ENCODE measurements around the gene E2F1. TPM values are rescaled to one million over a fixed set of nuclear protein-coding genes. Genes with fewer than 3 reads are reported as not detected.

The E2F1 gene
- total RNA-seq, 1 donor from 2014 or later: 73.9 TPM

DNA sequence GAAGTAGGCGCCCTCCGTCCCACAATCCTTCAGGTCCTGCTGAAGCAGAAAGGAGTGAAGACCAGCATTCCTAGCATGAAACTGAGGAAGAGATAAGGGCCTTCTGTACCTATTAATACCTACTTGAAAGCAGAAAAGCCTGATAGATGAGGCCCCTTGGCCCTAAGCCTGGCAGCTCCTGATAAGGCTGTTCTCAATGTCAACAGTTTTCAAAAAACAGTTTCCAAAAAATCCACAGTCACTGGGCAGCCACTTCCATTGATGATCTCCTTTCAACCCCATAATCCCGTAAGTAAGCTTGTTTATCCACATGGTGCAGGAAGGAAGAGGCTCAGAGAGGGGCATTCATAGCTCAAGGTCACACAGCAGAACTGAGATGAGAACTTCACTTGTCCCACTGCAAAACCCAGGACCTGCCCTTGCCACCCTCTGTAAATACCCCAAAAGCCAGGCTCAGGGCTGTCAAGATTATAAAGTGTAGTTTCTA, 2.8 kb upstream of the E2F1 start:
- intact Hi-C loops (cut with micrococcal nuclease): loop anchor here (5.0 kb wide), 2 partner anchors 303 to 423 kb away; partner anchors contain the start of genes EIF2S2 and RALY

DNA sequence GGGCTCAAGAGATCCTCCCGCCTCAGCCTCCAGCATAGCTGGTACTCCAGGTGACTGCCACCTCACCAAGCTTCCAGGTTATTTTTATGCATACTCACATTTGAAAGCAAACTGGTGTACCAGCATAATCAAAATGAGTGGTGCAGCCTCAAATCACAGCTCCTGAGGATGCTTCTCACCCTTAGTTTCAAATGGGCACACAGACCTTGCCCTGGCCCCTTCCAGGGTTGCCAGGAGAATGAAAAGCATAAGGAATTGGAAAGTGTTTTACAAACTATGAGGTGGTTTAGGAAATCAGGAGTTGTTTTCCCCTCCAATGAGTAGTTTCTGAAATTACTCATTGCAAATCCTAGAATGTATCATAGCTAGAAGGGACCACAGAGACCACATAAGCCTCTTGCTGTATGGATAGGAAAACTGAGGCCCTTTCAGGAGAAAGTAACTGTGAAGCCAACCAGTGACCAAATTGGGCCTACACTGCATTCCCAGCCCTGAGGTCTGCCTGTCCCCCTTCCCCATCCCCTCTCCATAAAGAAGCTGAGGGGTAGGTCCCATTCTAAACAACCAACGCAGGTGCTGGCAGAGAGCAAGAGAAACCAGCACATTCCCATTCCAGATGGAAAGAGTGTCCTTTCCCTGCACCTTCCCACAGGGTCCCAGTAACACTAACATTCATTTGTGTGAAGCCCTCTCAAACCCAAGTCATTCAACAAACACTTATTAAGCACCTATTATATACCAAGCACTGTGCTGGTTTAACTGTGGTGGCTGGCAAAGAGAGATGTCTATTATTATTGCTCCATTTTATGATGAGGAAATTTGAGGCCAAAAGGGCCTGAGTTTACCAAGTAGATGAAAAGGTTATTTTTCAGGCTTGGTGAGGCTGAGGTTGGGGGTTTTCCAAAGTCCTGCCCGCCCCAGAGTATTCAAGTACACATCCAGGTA, 2.1 kb upstream of the E2F1 start:
- intact Hi-C loops (cut with micrococcal nuclease): loop anchor here (2.0 to 5.0 kb wide), 4 partner anchors 43 to 424 kb away; partner anchors contain the start of genes CHMP4B, EIF2S2, RALY and ZNF341

DNA sequence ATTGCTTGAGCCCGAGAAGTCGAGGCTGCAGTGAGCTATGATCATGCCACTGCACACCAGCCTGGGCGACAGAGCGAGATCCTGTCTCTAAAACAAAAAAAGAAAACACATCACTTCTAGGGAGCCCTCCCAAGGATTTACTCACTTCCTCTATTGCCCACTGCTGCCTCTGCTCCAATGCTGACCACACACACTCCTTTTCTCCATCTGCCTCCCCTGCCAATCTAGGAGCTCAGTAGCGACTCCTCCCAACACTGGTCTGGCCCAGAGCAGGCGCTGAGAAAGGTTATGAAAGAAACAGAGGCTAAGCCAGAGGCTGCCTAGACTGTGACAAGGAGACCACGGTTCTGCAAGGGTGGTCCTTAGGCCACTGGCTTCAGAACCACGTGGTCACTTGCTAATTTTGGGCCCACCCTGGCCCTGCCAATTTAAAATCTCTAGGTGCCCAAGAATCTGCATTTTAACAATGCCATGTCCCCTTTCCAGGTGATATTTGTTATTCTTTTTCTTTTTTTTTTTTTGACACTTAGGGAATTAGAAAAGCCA, 1.3 kb upstream of the E2F1 start:
- intact Hi-C loops (cut with micrococcal nuclease): loop anchor here (2.0 to 5.0 kb wide), 4 partner anchors 43 to 425 kb away; partner anchors contain the start of genes CHMP4B, EIF2S2, RALY and ZNF341

DNA sequence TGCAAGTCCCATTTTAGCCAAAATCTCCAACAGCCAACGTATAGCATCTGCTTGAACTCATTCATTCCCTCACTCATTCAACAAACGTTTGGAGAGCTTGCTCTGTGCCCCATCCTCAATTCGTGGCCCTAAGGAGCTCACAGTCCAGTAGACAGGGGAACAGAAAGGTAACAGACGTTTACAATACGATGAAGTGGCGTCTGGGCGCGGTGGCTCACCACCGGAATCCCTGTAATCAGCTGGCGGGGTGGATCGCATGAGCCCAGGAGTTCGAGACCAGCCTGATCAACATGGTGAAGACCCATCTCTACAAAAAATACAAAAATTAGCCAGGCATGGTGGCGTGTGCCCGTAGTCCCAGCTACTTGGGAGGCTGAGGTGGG, 790 bp upstream of the E2F1 start:
- intact Hi-C loops (cut with micrococcal nuclease): loop anchor here (1.0 to 5.0 kb wide), 6 partner anchors 13 to 425 kb away; partner anchors contain the start of genes CHMP4B, EIF2S2, NECAB3 and PXMP4

DNA sequence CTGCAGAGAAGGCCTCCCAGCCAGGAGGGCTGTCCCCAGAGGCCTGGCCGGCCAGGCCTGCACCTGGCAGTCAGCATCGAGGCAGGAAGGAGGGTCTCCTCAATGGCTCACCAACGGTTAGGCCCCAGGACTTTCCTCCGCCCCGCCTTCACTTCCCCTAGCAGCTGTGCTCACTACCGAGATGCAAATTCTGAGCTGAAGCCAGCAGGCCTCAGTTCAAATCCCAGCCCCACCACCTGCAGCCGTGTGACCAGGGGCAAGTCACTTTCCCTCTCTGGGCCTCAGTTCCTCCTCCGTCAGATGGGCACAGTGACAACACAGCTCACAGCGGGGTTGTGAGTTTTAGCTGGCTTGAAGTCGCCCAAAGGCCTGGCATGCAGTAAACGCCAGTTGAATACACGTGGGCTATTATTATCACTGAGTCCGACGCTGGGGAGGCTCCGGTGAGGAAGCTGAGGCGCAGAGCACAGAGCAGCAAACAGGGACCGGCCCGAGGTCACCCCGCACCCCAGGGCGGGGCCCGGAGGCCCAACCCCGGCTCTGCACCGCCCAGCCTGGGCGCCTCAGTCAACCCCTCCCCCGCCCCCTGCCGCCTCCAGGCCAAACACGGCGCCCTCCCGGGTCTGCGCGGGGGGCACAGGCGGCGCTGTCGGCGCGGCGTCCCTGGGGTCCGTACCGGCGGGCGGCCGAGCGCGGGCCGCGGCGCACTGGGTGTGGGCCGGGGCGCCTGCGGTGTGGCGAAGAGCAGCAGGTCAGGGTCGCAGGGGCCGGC, 671 bp downstream of the E2F1 start:
- intact Hi-C loops (cut with micrococcal nuclease): loop anchor here (1.0 to 5.0 kb wide), 7 partner anchors 11 to 427 kb away; partner anchors contain the start of genes ACTL10, CHMP4B, EIF2S2 and NECAB3

DNA sequence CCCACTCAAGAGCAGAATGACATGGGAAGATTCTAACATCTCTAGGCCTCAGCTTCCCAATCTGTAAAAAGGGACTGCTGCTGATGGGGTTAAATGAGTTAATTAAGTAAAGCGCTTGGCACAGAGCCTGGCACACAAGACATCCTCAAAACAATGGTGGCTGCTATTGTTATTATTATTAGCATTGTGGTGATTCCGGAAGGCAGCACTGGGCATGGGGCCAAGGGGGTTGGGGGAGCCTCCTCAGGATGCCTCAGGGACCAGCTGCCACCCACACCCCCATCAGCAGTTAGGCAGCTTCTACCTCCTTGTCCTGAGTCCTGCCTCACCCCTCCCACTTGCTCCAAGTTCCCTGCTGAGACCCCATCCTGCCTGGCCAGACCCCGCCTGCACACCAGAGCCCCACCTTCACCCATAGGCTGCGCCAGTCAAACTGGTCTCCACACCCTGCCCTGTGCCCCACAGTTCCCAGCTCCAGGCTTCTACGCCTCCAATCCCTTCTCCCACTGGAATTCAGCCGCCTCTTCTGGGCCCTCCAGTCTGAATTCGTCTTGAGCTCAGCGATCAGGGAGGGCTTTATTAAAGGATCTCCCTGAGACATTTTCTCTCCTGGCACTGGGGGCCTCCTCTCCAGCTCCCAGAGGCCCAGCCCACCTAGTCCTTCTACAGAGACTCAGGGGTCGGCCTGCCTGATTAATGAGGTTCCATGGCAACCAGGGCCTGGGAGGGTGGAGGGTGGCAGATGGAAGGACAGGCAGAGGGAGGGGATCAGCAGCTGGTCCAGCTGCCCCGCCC, 1.5 kb downstream of the E2F1 start:
- intact Hi-C loops (cut with micrococcal nuclease): loop anchor here (2.0 to 5.0 kb wide), 3 partner anchors 18 to 428 kb away; partner anchors contain the start of genes ACTL10, EIF2S2 and RALY

DNA sequence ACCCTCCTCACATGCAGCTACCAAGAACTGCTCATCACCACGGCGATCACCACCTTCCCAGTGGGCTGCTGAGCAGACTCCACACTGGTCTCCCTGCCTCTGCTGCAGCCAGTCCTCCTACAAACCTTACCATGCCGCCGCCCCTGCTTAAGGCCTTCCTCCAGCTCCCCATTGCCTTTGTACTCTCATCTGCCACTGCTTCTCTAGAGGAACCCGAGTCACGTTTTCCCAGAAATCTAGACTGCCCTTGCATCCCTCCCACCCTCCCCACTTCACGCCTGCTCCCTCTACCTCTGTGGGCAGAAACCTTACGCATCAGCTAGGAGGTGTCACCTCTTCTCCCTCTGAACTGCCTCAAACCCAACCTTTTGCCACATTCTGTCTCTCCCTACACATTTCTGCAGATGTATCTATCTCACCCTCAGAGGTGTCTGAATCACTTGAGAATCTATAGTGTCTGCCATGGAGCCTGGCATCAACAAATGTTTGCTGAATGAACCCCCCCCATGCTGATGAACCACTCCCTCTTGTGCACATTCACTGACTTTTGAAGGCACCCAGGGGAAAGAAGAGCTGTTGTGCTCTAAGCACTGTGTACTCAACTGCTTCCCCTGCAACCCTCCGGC, 4.3 kb downstream of the E2F1 start:
- intact Hi-C loops (cut with micrococcal nuclease): no loop called here

DNA sequence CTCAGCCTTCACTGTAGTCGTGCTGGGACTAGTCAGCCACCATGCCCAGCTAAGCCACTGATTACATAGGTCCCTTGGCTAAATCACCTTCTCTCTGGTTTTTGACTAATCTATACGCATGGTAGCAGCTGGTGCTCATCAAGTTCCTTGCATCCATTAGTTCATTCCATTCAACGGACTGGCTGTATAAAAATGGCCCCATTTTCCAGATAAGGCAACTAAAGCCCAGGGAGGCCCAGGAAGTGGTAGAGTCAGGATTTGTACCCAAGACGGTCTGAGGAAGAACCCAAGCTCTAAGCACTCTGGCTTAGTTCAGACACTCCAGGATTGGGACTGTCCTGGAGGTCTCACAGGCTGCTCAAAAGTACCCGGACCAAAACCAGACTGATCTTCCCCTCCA, 4.9 kb downstream of the E2F1 start:
- intact Hi-C loops (cut with micrococcal nuclease): no loop called here

DNA sequence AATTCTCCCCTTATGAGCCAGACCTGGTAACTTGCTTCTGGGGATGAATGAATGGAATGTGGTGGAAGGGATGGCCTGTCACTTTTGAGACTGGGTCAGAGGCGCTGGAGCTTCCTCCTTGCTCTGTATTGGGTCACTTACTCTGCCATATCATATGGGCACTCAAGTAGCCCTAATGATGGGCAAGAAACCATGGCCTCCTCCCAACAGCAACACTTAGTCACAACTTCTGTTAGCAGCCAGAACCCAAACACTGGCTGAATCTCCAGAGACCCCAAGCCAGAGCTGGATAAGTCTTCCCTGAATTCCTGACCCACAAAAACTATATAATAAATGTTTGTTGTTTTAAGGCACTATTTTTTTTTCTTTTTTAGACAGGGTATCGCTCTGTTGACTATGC, 5.5 kb downstream of the E2F1 start:
- intact Hi-C loops (cut with micrococcal nuclease): no loop called here

DNA sequence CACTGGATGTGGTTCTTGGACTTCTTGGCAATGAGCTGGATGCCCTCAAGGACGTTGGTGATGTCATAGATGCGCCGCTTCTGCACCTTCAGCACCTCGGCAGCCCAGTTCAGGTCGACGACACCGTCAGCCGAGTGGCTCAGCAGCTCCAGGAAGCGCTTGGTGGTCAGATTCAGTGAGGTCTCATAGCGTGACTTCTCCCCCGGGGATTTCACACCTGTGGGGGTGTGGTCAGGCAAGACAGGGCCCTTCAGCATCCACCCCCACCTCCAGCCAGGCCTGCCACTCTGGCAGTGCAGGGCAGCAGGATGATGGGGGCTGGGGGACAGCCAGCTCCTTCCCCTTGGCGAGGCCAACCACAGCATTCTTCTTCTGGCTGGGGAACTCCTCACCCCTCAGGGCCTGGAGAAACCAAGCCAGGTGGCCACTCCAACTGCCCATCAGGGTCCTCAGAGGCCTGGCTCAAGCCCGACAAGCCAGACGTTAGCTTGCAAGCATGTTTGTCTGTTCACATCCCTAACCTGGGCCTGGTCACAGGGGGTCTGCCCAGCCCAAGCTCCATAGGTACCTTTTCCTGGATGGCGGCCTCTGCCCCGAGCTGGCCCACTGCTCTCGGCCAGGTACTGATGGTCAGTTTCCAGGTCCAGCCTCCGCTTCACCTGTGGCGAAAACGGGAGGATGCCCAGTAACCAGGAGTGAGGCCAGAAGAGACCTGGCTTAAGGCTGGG, 6.3 kb downstream of the E2F1 start:
- intact Hi-C loops (cut with micrococcal nuclease): no loop called here

DNA sequence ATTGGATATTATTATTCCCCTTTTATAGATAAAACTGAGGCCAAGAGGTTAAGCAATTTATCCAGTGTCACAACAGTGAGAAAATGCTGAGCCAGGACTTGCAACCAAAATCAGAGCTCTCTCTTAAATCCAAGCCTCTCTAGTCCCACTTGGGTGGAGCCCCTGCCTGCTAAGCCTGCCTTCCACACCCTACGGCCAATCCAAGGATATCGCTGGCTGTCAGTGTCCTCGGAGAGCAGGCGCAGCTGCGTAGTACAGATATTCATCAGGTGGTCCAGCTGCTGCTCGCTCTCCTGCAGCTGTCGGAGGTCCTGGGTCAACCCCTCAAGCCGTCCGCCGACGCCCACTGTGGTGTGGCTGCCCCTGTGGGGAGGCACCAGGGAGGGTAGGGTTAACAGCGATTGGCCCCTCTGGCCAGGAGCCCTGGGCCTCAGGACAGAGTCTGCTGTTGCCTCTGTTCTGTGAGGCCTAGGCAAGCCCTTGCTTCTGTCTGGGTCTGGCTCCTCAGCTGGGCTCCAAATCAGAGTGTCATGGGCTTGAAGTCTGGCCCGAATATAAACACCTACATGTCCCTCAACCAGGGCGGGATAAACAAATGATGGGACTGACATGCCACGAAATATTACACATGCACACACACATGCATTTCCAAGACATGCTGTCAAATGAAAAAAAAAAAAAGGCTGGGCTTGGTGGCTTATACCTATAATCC, 8.0 kb downstream of the E2F1 start:
- intact Hi-C loops (cut with micrococcal nuclease): no loop called here

DNA sequence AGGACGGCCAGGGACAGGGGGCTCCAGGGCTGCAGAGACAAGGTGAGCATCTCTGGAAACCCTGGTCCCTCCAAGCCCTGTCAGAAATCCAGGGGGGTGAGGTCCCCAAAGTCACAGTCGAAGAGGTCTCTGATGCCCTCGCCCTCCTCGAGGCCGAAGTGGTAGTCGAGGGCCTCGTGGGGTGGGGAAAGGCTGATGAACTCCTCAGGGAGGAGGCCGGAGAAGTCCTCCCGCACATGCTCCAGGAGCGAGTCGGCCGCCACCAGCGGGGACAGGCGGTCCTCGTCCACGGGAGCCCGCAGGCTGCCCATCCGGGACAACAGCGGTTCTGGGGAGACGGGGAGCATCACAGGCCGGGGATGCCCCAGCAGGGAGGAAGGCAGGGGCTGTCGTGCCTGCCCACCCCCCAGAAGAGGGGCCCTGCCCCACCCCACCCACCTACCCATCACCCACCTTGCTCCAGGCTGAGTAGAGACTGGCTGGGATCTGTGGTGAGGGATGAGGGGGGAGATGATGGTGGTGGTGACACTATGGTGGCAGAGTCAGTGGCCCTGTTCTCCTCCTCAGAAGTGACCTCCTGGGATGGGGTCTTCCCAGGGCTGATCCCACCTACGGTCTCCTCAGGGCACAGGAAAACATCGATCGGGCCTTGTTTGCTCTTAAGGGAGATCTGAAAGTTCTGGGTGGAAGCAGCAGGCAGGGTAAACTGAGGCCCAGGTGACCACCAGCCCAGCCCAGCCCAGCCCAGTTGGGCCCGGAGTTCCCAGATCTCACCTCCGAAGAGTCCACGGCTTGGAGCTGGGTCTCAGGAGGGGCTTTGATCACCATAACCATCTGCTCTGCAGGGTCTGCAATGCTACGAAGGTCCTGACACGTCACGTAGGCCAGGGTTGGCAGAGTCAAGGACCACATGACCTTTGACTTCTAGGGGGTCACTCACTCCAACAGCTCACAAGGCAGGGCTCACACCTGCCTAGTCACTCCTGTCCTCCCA, 9.2 kb downstream of the E2F1 start:
- intact Hi-C loops (cut with micrococcal nuclease): no loop called here

DNA sequence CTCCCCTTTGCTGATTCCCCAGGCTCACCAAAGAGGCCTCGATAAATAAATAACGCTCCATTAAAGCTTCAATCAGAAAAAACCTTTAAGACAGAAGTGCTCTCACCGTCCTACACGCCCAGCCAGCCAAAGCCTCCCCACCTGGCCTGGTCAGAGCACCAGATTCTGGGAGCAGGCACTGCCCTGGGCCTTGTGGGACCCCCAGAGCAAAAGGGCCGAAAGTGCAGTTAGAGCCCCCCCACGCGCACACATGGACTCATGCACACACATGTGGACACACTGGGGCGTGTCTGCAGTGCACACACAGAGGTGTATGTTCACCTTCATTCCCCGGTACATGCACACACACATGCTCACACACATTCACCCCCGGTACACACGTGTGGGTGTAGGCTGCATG, 10.1 kb downstream of the E2F1 start:
- intact Hi-C loops (cut with micrococcal nuclease): no loop called here

DNA sequence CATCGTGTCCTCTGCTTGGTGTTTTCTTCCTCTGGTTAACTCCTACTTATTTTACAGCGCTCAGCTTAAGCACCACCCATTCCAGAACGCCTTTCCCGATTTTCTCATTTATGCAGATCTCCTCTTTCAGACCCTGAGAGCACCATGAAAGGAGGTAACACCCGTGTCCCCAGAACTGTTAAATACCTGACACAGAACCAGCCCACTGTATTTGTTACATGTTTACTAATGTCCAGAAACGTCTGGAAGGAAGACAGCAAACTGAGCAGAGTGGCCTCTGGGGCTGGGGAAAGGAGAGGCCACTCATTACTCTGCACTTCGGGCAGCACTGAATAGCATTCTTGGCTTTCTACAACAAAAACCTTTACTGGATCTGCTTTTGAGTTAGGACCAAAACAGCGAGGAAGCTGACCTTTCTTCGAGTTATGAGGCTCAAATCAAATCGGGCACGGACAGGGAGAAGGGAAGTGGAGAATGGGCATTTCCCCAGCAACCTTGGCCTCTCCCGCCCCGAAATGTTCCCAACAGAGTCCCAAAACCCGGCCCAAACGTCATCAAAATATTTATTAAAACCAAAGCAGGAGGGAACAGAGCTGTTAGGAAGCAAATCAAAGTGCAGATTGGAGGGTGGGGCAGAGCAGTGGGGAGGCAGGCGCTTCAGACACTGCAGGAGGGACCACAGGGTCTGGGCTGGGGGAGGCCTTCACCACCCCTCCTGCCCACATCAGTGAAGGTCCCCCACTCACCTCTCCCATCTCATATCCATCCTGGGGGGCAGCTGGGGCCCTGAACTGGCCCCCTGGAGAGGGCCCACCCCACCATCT, 10.8 kb downstream of the E2F1 start:
- intact Hi-C loops (cut with micrococcal nuclease): no loop called here

DNA sequence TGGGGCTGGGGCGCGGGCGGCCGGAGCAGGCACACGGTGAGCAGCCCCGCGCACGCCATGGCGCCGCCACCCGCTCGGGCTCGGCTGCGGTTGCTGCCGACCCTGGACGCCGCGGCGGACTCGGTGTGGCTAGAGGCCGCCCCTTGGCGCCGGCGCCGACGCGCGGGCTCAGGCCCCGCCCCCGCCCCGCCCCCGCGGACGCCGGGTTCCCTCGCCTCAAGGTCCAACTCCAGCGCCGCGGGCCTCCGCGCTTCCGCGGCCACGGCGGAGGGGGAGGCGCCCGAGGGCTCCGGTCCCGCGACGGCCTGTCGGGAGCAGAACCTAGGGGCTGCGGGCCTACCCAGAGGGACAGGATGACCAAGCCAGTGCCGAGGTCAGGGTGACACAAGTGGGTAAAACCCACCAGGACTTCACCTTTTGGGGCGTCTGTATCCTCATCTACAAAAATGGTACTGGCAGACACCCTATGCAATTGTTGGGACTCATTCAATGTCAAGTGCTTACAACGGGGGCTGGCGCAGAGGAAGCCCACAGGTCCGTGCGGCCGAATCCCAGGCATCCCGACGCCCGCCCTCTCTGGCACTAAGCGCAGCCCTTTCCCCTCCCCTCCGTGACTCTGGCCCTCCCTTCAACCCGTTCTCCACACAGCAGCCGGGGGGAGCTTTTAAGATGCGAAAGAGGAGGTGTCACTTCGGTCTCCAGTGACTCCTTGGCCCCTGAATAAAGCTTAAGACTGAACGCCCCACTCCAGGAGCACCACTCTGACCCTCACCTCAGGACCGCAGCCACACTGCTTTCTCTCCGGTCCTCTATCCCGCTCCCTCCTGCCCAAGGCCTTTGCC, 11.7 kb downstream of the E2F1 start, which contains the start of gene NECAB3:
TSS of gene NECAB3 (minus strand) at position 135 of the 842 bp plus-strand sequence. CDS start at position 59, 76 bp downstream.
- intact Hi-C loops (cut with micrococcal nuclease): loop anchor here (1.0 kb wide), 1 partner anchor 12 kb away; the partner anchor contains the start of gene E2F1

Data from T-helper 2 cell treated with Interferon-gamma antibody and Interleukin-4, amounts not matched to agents 100 ng/mL and 5 ng/mL, for 36 hours (primary cell).